Measurements from ENCODE around the gene HECTD1.

DNA sequence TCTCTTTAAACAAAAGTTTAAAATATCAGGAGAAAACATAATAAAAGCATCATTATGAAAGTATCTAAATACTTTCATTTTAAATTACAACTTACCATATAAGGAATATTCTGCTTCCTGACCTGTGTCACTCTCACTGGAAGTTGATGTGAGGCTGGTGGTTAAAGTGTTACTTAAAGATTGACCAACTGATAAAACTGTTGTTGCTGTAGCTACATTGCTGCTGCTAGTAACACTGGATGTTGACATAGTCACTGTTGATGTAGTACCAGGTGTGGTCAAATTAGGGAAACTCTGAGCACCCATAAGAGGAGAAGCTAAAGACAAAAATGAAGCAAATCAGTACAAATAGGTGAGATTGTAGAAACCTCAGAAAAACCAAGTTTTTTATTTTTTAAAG is 79.9 kb downstream of the HECTD1 start:
- TF ChIP-seq NFIC (IDR thresholded peaks at IDR 0.05; ENCODE audit: borderline replicate concordance) = no peak
- TF ChIP-seq, protein P1, sequence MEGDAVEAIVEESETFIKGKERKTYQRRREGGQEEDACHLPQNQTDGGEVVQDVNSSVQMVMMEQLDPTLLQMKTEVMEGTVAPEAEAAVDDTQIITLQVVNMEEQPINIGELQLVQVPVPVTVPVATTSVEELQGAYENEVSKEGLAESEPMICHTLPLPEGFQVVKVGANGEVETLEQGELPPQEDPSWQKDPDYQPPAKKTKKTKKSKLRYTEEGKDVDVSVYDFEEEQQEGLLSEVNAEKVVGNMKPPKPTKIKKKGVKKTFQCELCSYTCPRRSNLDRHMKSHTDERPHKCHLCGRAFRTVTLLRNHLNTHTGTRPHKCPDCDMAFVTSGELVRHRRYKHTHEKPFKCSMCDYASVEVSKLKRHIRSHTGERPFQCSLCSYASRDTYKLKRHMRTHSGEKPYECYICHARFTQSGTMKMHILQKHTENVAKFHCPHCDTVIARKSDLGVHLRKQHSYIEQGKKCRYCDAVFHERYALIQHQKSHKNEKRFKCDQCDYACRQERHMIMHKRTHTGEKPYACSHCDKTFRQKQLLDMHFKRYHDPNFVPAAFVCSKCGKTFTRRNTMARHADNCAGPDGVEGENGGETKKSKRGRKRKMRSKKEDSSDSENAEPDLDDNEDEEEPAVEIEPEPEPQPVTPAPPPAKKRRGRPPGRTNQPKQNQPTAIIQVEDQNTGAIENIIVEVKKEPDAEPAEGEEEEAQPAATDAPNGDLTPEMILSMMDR (IDR thresholded peaks at IDR 0.05) = no peak
- no peak for TF ChIP-seq POLR2AphosphoS5 (IDR thresholded peaks at IDR 0.05; ENCODE audit: low read depth, low read length)
- no peak for TF ChIP-seq MXI1 (IDR thresholded peaks at IDR 0.05; ENCODE audit: low read depth, low read length)
- TF ChIP-seq CHD2 (IDR thresholded peaks at IDR 0.05; ENCODE audit: low read length, partially characterized antibody) = no peak
- TF ChIP-seq, protein P2, sequence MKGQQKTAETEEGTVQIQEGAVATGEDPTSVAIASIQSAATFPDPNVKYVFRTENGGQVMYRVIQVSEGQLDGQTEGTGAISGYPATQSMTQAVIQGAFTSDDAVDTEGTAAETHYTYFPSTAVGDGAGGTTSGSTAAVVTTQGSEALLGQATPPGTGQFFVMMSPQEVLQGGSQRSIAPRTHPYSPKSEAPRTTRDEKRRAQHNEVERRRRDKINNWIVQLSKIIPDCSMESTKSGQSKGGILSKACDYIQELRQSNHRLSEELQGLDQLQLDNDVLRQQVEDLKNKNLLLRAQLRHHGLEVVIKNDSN (IDR thresholded peaks at IDR 0.05; ENCODE audit: borderline replicate concordance, low read depth) = no peak
- TF ChIP-seq RFX5 (IDR thresholded peaks at IDR 0.05; ENCODE audit: low read length) = no peak
- no peak for TF ChIP-seq RCOR1 (IDR thresholded peaks at IDR 0.05; ENCODE audit: low read length)
- no peak for TF ChIP-seq RAD21 (IDR thresholded peaks at IDR 0.05; ENCODE audit: low read length)
- no peak for TF ChIP-seq TCF12 (IDR thresholded peaks at IDR 0.05)
- no peak for TF ChIP-seq TAF1 (IDR thresholded peaks at IDR 0.05; ENCODE audit: borderline replicate concordance, low read depth, low read length)
- TF ChIP-seq YY1 (IDR thresholded peaks at IDR 0.05; ENCODE audit: low read depth) = no peak
- TF ChIP-seq, protein P3, sequence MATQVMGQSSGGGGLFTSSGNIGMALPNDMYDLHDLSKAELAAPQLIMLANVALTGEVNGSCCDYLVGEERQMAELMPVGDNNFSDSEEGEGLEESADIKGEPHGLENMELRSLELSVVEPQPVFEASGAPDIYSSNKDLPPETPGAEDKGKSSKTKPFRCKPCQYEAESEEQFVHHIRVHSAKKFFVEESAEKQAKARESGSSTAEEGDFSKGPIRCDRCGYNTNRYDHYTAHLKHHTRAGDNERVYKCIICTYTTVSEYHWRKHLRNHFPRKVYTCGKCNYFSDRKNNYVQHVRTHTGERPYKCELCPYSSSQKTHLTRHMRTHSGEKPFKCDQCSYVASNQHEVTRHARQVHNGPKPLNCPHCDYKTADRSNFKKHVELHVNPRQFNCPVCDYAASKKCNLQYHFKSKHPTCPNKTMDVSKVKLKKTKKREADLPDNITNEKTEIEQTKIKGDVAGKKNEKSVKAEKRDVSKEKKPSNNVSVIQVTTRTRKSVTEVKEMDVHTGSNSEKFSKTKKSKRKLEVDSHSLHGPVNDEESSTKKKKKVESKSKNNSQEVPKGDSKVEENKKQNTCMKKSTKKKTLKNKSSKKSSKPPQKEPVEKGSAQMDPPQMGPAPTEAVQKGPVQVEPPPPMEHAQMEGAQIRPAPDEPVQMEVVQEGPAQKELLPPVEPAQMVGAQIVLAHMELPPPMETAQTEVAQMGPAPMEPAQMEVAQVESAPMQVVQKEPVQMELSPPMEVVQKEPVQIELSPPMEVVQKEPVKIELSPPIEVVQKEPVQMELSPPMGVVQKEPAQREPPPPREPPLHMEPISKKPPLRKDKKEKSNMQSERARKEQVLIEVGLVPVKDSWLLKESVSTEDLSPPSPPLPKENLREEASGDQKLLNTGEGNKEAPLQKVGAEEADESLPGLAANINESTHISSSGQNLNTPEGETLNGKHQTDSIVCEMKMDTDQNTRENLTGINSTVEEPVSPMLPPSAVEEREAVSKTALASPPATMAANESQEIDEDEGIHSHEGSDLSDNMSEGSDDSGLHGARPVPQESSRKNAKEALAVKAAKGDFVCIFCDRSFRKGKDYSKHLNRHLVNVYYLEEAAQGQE (IDR thresholded peaks at IDR 0.05; ENCODE audit: low read depth, low read length) = no peak
